SU-DHL-6 (cell line): ENCODE data around the gene ST6GAL1.
"Not testable (repeated sequence)": the region's sequence is repeated elsewhere in the genome, so short reads cannot be mapped to it uniquely, and the experiment has no call there.

Source experiments
- H2AFZ ChIP-seq: fragments of 200-600 bp; sonication (generic); 2 replicates; pipeline ENCODE4 v1.6.1; 2014; ENCODE audit warnings: low read depth, mild to moderate bottlenecking, moderate library complexity, mixed read lengths, antibody characterized with exemption, low read length; ENCODE audit not compliant: severe bottlenecking
- H3F3A ChIP-seq: fragments of 200-600 bp; shearing (Covaris generic); 2 replicates; pipeline ENCODE4 v1.6.0; 2016; ENCODE audit warnings: antibody characterized with exemption, mild to moderate bottlenecking; ENCODE audit not compliant: insufficient read depth
- H3K27ac ChIP-seq: fragments of 200-600 bp; sonication (generic); 2 replicates; pipeline ENCODE4 v1.5.1; 2016; ENCODE audit warnings: low read depth, mild to moderate bottlenecking, low read length, moderate library complexity, mixed read lengths
- H3K27me3 ChIP-seq: fragments of 200-600 bp; sonication (generic), shearing (Covaris generic); 2 replicates; pipeline ENCODE4 v1.6.0; 2014; ENCODE audit warnings: mild to moderate bottlenecking, low read length
- H3K36me3 ChIP-seq: fragments of 200-600 bp; sonication (generic); 2 replicates; pipeline ENCODE4 v1.6.1; 2014; ENCODE audit warnings: mild to moderate bottlenecking, low read length, mixed read lengths
- H3K4me2 ChIP-seq: fragments of 300-600, 200-600 bp; shearing (Covaris generic), sonication (generic); 2 replicates; pipeline ENCODE4 v1.6.0; 2014; ENCODE audit warnings: low read length, low read depth, mild to moderate bottlenecking; ENCODE audit not compliant: poor library complexity, severe bottlenecking
- H3K4me3 ChIP-seq: fragments of 200-600 bp; sonication (generic); 2 replicates; pipeline ENCODE4 v1.5.1; 2014; ENCODE audit warnings: antibody characterized with exemption, low read length, mild to moderate bottlenecking, mixed read lengths; ENCODE audit not compliant: insufficient read depth, poor library complexity, severe bottlenecking
- H3K79me2 ChIP-seq: fragments of 200-600 bp; sonication (generic); 2 replicates; pipeline ENCODE4 v1.6.1; 2014; ENCODE audit warnings: mild to moderate bottlenecking, low read length, moderate library complexity; ENCODE audit not compliant: insufficient read depth
- H3K9ac ChIP-seq: fragments of 200-600 bp; sonication (generic); 2 replicates; pipeline ENCODE4 v1.7.0; 2014; ENCODE audit warnings: mild to moderate bottlenecking, low read length
- H3K9me2 ChIP-seq: fragments of 200-600 bp; sonication (generic); replicated peaks from 2 replicates; pipeline ENCODE4 v1.6.1; 2014; ENCODE audit warnings: low read length; ENCODE audit not compliant: insufficient read depth
- H3K9me3 ChIP-seq: fragments of 200-600 bp; sonication (generic); 2 replicates; pipeline ENCODE4 v1.6.1; 2014; ENCODE audit warnings: low read length, mixed read lengths; ENCODE audit not compliant: insufficient read depth
- H4K20me1 ChIP-seq: fragments of 200-600 bp; sonication (generic); 2 replicates; pipeline ENCODE4 v1.6.1; 2014; ENCODE audit warnings: low read depth, mild to moderate bottlenecking, antibody characterized with exemption, low read length, moderate library complexity, mixed read lengths
- EZH2phosphoT487 ChIP-seq: fragments of 200-600 bp; sonication (generic), shearing (Covaris generic); conservative IDR thresholded peaks from 2 replicates; pipeline ENCODE4 v1.6.1; 2018; ENCODE audit warnings: mild to moderate bottlenecking, antibody characterized with exemption, low read length, moderate library complexity, mixed read lengths
- TF ChIP-seq, protein P1 (sequence below): fragments of 200-600 bp; sonication (generic); IDR thresholded peaks from one replicate; pipeline ENCODE4 v1.5.1; 2017; ENCODE audit warnings: antibody characterized with exemption, mild to moderate bottlenecking, low read length, moderate library complexity; ENCODE audit not compliant: insufficient read depth, poor library complexity, severe bottlenecking

Gene ST6GAL1

DNA sequence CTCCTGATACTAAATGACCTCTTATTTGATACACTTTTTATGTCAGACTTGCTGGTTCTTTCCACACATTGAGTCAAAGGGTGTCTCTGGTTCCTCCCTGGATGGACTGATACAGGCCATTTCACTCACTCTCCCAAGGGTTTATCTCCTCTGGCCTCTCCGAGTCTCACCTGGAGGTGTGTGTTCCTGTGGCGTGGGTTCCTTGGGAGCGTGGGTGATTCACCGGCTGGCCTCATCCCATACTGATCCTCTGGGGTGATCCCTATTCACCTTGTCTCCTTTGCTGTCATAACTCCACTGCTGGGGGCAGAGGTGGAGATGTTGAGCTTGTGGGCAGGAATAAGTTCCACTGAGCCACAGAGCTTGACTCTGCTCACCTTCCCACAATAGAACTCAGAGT lies 61.1 kb downstream of the ST6GAL1 start:
- no peaks in the 10 kb centered on the region for H3K9me3 ChIP-seq
- peak overlapping the region; percentile 57 for H3K4me2 ChIP-seq
- no peaks in the 10 kb centered on the region for H3K9me2 ChIP-seq
- peak overlapping the region; percentile 17; the same call in 1 of the 2 replicates for H3K9ac ChIP-seq
- no peak overlapping the region for H3K4me3 ChIP-seq
- no peaks in the 10 kb centered on the region for H4K20me1 ChIP-seq
- H3K36me3 ChIP-seq, result no peaks in the 10 kb centered on the region
- peak overlapping the region; percentile 94 for H3K27ac ChIP-seq
- no peaks in the 10 kb centered on the region for H3K27me3 ChIP-seq
- peaks cover 32% of the 10 kb centered on the region for H3K79me2 ChIP-seq
- peaks cover 67% of the 10 kb centered on the region for H3F3A ChIP-seq
- no peak overlapping the region for H2AFZ ChIP-seq
- TF ChIP-seq, protein P1, sequence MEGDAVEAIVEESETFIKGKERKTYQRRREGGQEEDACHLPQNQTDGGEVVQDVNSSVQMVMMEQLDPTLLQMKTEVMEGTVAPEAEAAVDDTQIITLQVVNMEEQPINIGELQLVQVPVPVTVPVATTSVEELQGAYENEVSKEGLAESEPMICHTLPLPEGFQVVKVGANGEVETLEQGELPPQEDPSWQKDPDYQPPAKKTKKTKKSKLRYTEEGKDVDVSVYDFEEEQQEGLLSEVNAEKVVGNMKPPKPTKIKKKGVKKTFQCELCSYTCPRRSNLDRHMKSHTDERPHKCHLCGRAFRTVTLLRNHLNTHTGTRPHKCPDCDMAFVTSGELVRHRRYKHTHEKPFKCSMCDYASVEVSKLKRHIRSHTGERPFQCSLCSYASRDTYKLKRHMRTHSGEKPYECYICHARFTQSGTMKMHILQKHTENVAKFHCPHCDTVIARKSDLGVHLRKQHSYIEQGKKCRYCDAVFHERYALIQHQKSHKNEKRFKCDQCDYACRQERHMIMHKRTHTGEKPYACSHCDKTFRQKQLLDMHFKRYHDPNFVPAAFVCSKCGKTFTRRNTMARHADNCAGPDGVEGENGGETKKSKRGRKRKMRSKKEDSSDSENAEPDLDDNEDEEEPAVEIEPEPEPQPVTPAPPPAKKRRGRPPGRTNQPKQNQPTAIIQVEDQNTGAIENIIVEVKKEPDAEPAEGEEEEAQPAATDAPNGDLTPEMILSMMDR, result no peak

- H4K20me1 ChIP-seq, H3K9me2 ChIP-seq, H3K27me3 ChIP-seq, H3K36me3 ChIP-seq, H2AFZ ChIP-seq, H3K9me3 ChIP-seq, H3K4me3 ChIP-seq: not testable (repeated sequence)
- Histone ChIP-seq H3K27ac (peak overlapping the region; percentile 94), H3K79me2 (peaks cover 37% of the 10 kb centered on the region), H3K9ac (peak overlapping the region; percentile 17; the same call in 1 of the 2 replicates), H3F3A (peaks cover 74% of the 10 kb centered on the region), H3K4me2 (peak overlapping the region; percentile 57)
Measured at GRCh38 chr3:186992096-186992495, 61.8 kb downstream of the ST6GAL1 start.

- Histone ChIP-seq H3K9me3 (no peaks in the 10 kb centered on the region), H3K9ac (peak overlapping the region; percentile 49), H3K4me2 (peak overlapping the region; percentile 57), H3K36me3 (no peaks in the 10 kb centered on the region), H3K9me2 (no peaks in the 10 kb centered on the region), H4K20me1 (no peaks in the 10 kb centered on the region), H3K27ac (peak overlapping the region; percentile 94), H3K79me2 (peaks cover 37% of the 10 kb centered on the region), H2AFZ (no peak overlapping the region), H3K4me3 (no peak overlapping the region), H3K27me3 (no peaks in the 10 kb centered on the region), H3F3A (peaks cover 77% of the 10 kb centered on the region)
- TF ChIP-seq, protein P1, result no peak
Measured at GRCh38 chr3:186993210-186993782, 63.0 kb downstream of the ST6GAL1 start.

- no peaks in the 10 kb centered on the region for H3K9me3 ChIP-seq
- no peak for TF ChIP-seq EZH2phosphoT487
- TF ChIP-seq, protein P1, result no peak
- H3K36me3 ChIP-seq, result no peaks in the 10 kb centered on the region
- peaks cover 43% of the 10 kb centered on the region for H3K79me2 ChIP-seq
- no peak overlapping the region for H3K4me3 ChIP-seq
- H3F3A ChIP-seq, result peaks cover 80% of the 10 kb centered on the region
- H3K9ac ChIP-seq, result peak overlapping the region; percentile 49
- H2AFZ ChIP-seq, result no peak overlapping the region
- no peaks in the 10 kb centered on the region for H4K20me1 ChIP-seq
- peak overlapping the region; percentile 57 for H3K4me2 ChIP-seq
- peak overlapping the region; percentile 94 for H3K27ac ChIP-seq
- no peaks in the 10 kb centered on the region for H3K27me3 ChIP-seq
- H3K9me2 ChIP-seq, result no peaks in the 10 kb centered on the region
Measured at GRCh38 chr3:186994000-186994955, 64.0 kb downstream of the ST6GAL1 start.
